AG20443 (cell line): ENCODE data around the gene KCNQ5.

ENCODE experiments used
- DNase-seq: peaks from one replicate; pipeline ENCODE4 v3.0.0; 2012; ENCODE audit warnings: low spot score, mixed read lengths

Gene KCNQ5

GRCh38 chr6:72741083-72741482, 119.2 kb downstream of the KCNQ5 start:
- no peak for DNase-seq

- no peak for DNase-seq
Observed at GRCh38 chr6:72742001-72742673, 120.3 kb downstream of the KCNQ5 start.

DNA sequence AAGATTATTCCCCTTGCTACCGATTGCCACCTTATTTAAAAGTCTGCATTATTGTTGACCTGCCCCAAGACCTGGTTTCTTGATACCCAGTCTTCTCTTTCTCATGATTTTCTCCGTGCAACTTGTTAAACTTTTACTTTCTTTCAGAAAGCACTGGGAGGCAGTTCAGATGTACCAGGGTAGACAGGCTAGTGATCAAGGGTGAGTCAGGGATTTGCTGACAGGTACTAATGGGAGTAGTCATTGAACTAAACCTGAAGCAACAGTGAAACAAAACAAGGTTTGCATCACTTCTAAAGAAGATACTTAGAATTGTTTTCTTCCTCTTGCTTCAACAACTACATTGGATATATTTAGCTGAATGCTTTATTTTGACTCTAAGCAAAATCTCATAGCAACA, 124.4 kb downstream of the KCNQ5 start:
- no peak for DNase-seq

- DNase-seq, result peak; percentile 76
Observed at GRCh38 chr6:72748759-72749158, 126.9 kb downstream of the KCNQ5 start.

GRCh38 chr6:72755752-72756151, 133.9 kb downstream of the KCNQ5 start:
- no peak for DNase-seq

DNA sequence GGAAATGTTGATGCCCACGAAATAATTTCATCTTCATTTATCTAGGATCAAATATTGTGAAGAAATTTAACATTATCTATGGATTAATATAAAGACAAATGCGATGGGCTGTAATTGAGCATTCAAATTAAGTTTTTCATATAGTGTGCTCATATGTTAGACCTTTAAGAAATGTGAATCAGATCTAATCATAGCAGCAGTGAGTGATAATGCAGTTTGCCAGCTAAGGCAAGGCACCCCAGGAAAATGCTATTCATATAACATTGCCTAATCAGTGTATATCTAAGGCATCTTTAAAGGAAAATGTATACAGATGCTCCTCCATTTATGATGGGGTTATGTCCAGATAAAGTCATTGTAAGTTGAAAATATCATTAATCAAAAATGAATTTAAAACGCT, 135.2 kb downstream of the KCNQ5 start:
- DNase-seq, result no peak

DNA sequence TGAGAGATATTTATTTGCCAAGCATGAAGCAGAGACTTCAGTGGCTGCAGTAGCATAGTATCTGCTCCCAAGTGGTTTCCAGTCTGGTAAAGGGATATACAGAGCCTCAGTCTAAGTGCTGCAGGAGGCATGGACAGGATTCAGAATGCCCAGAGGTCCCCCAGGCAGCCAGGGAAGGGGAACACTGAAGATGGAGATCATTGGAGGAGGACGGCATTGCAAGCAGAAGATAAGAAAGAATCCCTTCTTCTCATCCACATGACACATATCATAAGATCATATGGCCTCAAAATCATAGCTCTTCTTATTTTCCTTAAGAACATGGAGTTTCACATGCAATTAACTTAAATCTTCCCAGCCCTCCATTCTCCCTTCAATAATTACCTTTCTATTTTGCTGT, 136.1 kb downstream of the KCNQ5 start:
- no peak for DNase-seq

- DNase-seq, result no peak
Observed at GRCh38 chr6:72758901-72759300, 137.0 kb downstream of the KCNQ5 start.

DNA sequence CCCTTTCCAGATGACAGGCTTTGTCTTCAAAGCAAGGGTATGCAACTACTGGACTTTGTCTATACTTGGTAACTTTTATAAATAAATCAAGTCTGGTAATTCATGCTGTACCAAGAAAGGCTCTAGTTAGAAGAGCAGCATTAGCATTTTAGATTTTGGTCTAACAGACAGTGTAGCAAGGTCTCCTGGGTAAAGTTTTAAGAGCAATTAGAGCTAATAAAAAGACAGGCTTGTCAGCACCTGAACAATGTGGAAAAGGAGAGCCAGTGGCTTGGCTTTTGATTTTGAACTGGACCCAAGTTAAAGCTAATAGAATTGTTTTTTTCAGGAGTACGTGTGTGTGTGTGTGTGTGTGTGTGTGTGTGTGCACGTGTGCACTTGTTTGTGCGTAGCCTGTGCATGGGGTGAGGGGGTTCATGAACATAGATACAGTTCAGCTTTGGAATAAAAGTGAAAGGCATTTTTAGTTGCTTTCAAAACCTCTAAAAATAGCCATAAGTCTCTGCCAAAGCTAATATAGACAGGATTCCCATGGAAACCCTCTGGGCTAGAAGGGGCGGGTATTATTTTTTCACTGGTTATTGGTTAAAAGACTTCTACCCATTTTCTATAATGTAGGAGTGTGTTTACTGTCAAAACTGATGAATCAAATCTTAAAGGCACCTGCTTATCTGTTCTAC, 138.4 kb downstream of the KCNQ5 start:
- peak; percentile 21 for DNase-seq

GRCh38 chr6:72761761-72762160, 139.9 kb downstream of the KCNQ5 start:
- no peak for DNase-seq

- no peak for DNase-seq
Observed at GRCh38 chr6:72769459-72770125, 147.7 kb downstream of the KCNQ5 start.

DNA sequence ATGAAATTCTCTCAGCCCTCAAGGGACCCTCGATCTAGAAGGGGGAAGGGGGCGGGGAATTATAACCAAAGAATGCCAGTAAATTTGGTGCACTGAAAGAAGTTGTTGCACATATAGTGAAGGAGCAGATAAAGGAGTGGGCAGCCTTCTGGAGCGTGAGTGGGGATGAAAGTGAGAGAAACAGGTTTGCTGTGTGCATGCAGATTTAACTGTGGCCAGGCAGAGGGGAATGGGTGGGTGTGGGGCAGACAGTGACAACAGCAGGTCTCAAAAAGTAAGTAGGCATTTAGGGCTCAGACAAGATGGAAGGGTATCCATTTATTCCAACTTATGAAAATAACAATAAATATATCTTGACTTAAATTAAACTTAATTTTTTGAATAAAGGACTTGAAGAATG, 149.1 kb downstream of the KCNQ5 start:
- no peak for DNase-seq

GRCh38 chr6:72776456-72776855, 154.6 kb downstream of the KCNQ5 start:
- no peak for DNase-seq

DNA sequence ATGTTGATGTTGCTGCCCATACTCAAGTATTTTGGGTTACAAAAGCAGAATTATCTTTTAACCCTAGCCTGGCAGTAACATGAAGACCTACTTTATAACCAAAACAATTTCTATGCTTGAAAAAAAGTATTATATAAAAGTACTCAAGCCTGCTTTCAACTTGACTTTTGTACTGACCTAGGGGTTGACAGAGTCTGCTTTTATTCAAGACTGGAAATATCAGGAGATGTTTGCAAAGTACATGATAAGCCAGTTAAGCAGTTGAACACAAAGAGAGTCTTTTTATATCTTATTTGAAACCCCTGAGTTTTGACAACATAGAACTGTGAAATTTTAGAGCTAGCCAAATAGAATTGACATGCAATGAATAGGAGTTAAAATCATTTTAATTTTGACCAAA, 159.8 kb downstream of the KCNQ5 start:
- DNase-seq, result no peak

GRCh38 chr6:72783035-72783434, 161.2 kb downstream of the KCNQ5 start:
- DNase-seq, result no peak

GRCh38 chr6:72783666-72784065, 161.8 kb downstream of the KCNQ5 start:
- DNase-seq, result peak; percentile 46

DNA sequence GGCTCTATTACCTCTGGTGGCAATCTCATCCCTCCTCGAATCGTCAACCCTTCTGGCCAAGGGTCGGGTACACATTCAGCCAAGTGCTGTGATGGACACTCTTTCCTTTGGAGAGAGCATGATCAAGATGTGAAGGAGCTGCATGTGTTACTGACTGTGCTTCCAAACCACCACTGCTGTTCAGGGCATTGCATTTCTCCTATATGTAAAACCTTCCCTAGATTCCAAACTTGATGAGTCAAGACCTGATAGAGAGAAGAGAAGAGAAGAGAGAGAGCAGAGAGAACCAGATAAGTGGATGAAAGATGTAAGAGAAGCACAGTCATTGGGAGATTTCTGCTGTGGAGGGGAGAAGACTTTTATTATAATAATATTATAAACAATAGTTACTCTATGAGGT, 162.2 kb downstream of the KCNQ5 start:
- no peak for DNase-seq

- peak; percentile 53 for DNase-seq
Observed at GRCh38 chr6:72784581-72784980, 162.7 kb downstream of the KCNQ5 start.

DNA sequence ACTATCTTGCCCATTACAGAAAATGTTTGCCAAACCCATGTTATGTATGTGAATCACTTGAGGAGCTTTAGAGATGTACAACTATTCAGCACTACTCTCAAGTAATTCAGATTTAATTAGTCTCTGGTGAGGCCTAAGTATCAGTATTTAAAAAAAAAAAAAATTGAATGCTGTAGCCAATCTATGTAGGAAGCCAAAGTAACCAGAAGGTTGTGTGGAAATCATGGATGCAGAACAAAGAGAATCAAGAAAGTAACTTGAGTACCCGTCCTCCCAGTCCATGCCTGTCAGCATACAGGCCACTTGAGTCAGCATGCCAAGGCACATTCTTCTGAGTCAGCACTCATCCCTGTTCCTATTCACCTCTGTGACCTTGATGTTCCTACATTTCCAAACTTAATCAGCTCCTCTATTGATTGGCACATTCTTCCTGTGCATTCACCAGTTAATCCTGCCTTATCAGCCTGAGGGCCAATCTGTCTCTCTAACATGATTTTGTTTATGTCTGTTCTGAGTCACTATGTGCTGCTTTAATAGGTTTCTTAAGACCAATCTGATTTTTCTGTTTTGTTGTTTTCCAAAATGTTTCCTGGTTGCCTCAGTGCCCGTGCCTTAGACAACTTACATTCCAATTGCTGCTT, 165.6 kb downstream of the KCNQ5 start:
- peak; percentile 42 for DNase-seq

GRCh38 chr6:72788188-72788587, 166.3 kb downstream of the KCNQ5 start:
- DNase-seq, result no peak

GRCh38 chr6:72789145-72789544, 167.3 kb downstream of the KCNQ5 start:
- no peak for DNase-seq

DNA sequence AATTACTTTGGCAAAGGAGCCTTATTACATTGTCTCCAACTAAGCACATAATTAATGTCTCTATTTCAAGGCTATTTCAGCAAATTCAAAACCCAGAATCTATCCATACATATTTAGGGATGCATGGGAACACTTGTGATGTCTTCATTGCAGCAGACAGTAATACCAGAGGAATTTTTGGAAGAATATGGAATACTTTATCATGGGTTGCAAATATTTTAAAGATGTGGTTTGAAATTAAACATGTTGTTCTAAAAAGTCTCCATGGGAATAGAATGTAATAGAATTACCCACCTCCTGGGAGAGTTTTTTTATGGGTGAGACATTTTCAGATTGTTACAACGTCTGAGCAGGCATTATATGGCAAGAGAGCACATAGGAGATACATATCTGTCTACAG, 170.8 kb downstream of the KCNQ5 start:
- no peak for DNase-seq
